ENCODE results near the gene RTP5. TPM values are rescaled to one million over a fixed set of nuclear protein-coding genes. Genes with fewer than 3 reads are reported as not detected.

Gene RTP5
- total and polyA plus RNA-seq, 2 experiments from 2014 or later, result not detected

- no peaks in the 10 kb centered on the region for H3K9me2 ChIP-seq (replicated peaks; ENCODE audit: insufficient read depth)
- TF ChIP-seq CTCF (IDR thresholded peaks at IDR 0.05; ENCODE audit: poor library complexity), result no peak
- TF ChIP-seq EZH2phosphoT487 (IDR thresholded peaks at IDR 0.05; ENCODE audit: low read depth, severe bottlenecking, unreplicated experiment), result no peak
- no peak for TF ChIP-seq EZH2 (IDR thresholded peaks at IDR 0.05; ENCODE audit: borderline replicate concordance)
- H3K4me1 ChIP-seq (ENCODE audit: insufficient read depth), result peaks cover 7% of the 10 kb centered on the region
- H3K79me2 ChIP-seq, result no peaks in the 10 kb centered on the region
- H3K27ac ChIP-seq, result no peak overlapping the region
- DNase-seq (ENCODE audit: low spot score), result no peak
- no peaks in the 10 kb centered on the region for H3K36me3 ChIP-seq (replicated peaks; ENCODE audit: insufficient read depth, low read depth)
- H3K9me3 ChIP-seq (ENCODE audit: low read depth), result no peaks in the 10 kb centered on the region
- no peaks in the 10 kb centered on the region for H3K27me3 ChIP-seq
- no peak overlapping the region for H3K4me2 ChIP-seq
- H2AFZ ChIP-seq, result no peak overlapping the region
- H3K4me3 ChIP-seq, result no peak overlapping the region
- H4K20me1 ChIP-seq (ENCODE audit: insufficient read depth, poor library complexity, severe bottlenecking), result no peaks in the 10 kb centered on the region
- 90% methylated on average over 20 of the region's 20 CpGs for WGBS (ENCODE audit: low lambda C conversion rate, missing lambda C conversion rate)
Measured at GRCh38 chr2:241855888-241856422, 13.6 kb upstream of the RTP5 start.

GRCh38 chr2:241857041-241857541 is 12.4 kb upstream of the RTP5 start:
- no peak for TF ChIP-seq CTCF (IDR thresholded peaks at IDR 0.05; ENCODE audit: poor library complexity)
- TF ChIP-seq EZH2 (IDR thresholded peaks at IDR 0.05; ENCODE audit: borderline replicate concordance), result no peak
- no peak for TF ChIP-seq EZH2phosphoT487 (IDR thresholded peaks at IDR 0.05; ENCODE audit: low read depth, severe bottlenecking, unreplicated experiment)
- H3K4me1 ChIP-seq (ENCODE audit: insufficient read depth), result peaks cover 7% of the 10 kb centered on the region
- H2AFZ ChIP-seq, result no peak overlapping the region
- H3K36me3 ChIP-seq (replicated peaks; ENCODE audit: insufficient read depth, low read depth), result no peaks in the 10 kb centered on the region
- H3K9me2 ChIP-seq (replicated peaks; ENCODE audit: insufficient read depth), result no peaks in the 10 kb centered on the region
- H3K79me2 ChIP-seq, result no peaks in the 10 kb centered on the region
- H4K20me1 ChIP-seq (ENCODE audit: insufficient read depth, poor library complexity, severe bottlenecking), result no peaks in the 10 kb centered on the region
- no peak for DNase-seq (ENCODE audit: low spot score)
- no peak overlapping the region for H3K27ac ChIP-seq
- no peaks in the 10 kb centered on the region for H3K27me3 ChIP-seq
- H3K4me3 ChIP-seq, result no peak overlapping the region
- H3K4me2 ChIP-seq, result no peak overlapping the region
- 91% methylated on average over 28 of the region's 28 CpGs for WGBS (ENCODE audit: low lambda C conversion rate, missing lambda C conversion rate)
- no peaks in the 10 kb centered on the region for H3K9me3 ChIP-seq (ENCODE audit: low read depth)

- Histone ChIP-seq H3K9me2 (replicated peaks; ENCODE audit: insufficient read depth) (no peaks in the 10 kb centered on the region), H3K36me3 (replicated peaks; ENCODE audit: insufficient read depth, low read depth) (no peaks in the 10 kb centered on the region), H3K27me3 (no peaks in the 10 kb centered on the region), H3K79me2 (no peaks in the 10 kb centered on the region), H3K9me3 (ENCODE audit: low read depth) (no peaks in the 10 kb centered on the region), H2AFZ (no peak overlapping the region), H3K27ac (no peak overlapping the region), H3K4me3 (no peak overlapping the region), H3K4me1 (ENCODE audit: insufficient read depth) (peaks cover 7% of the 10 kb centered on the region), H3K4me2 (no peak overlapping the region), H4K20me1 (ENCODE audit: insufficient read depth, poor library complexity, severe bottlenecking) (no peaks in the 10 kb centered on the region)
- WGBS (ENCODE audit: low lambda C conversion rate, missing lambda C conversion rate), result 93% methylated on average over 18 of the region's 18 CpGs
- no peak for TF ChIP-seq EZH2phosphoT487 (IDR thresholded peaks at IDR 0.05; ENCODE audit: low read depth, severe bottlenecking, unreplicated experiment)
- DNase-seq (ENCODE audit: low spot score), result no peak
Measured at GRCh38 chr2:241857572-241858121, 11.9 kb upstream of the RTP5 start.

GRCh38 chr2:241858206-241859016 is 11.1 kb upstream of the RTP5 start, which contains the start of gene PDCD1:
Gene PDCD1, minus strand, starts transcription at chr2:241858894. Its CDS starts 56 bp downstream, at chr2:241858838.
- no peak for DNase-seq (ENCODE audit: low spot score)
- TF ChIP-seq CTCF (IDR thresholded peaks at IDR 0.05; ENCODE audit: poor library complexity) (no peak), EZH2phosphoT487 (IDR thresholded peaks at IDR 0.05; ENCODE audit: low read depth, severe bottlenecking, unreplicated experiment) (no peak), EZH2 (IDR thresholded peaks at IDR 0.05; ENCODE audit: borderline replicate concordance) (no peak)
- H3K79me2 ChIP-seq, result no peaks in the 10 kb centered on the region
- 78% methylated on average over 25 of the region's 28 CpGs for WGBS (ENCODE audit: low lambda C conversion rate, missing lambda C conversion rate)
- H3K27me3 ChIP-seq, result no peaks in the 10 kb centered on the region
- no peaks in the 10 kb centered on the region for H3K9me2 ChIP-seq (replicated peaks; ENCODE audit: insufficient read depth)
- peak within 1 kb of the TSS; percentile 41 for H3K4me2 ChIP-seq
- H3K9me3 ChIP-seq (ENCODE audit: low read depth), result no peaks in the 10 kb centered on the region
- H4K20me1 ChIP-seq (ENCODE audit: insufficient read depth, poor library complexity, severe bottlenecking), result no peaks in the 10 kb centered on the region
- H3K4me3 ChIP-seq, result no peak within 1 kb of the TSS
- no peak within 1 kb of the TSS for H2AFZ ChIP-seq
- H3K4me1 ChIP-seq (ENCODE audit: insufficient read depth), result peaks cover 7% of the 10 kb centered on the region
- H3K36me3 ChIP-seq (replicated peaks; ENCODE audit: insufficient read depth, low read depth), result no peaks in the 10 kb centered on the region
- no peak within 1 kb of the TSS for H3K27ac ChIP-seq
